Memory B cell (primary cell): Measurements from ENCODE around the gene PLGRKT.
"Not testable (repeated sequence)": the region's sequence is repeated elsewhere in the genome, so short reads cannot be mapped to it uniquely, and the experiment has no call there.

Source experiments
- ATAC-seq: fragments of 150-1000 bp; cut with Tn5 transposase; 2 replicates; pipeline ENCODE4 v1.10.0; 2021; ENCODE audit warnings: low read depth, mild to moderate bottlenecking, moderate library complexity
- DNase-seq, 2 donors: peaks; one replicate each; pipeline ENCODE4 v3.0.0; 2022; ENCODE audit warnings: low spot score in 2 of 2
- H3K27ac Mint-ChIP-seq: one replicate; pipeline ENCODE4 v1.8.0; 2022; ENCODE audit warnings: mild to moderate bottlenecking, moderate library complexity, mixed read lengths
- H3K27me3 Mint-ChIP-seq: one replicate; pipeline ENCODE4 v1.8.0; 2022; ENCODE audit warnings: mixed read lengths
- H3K36me3 Mint-ChIP-seq: one replicate; pipeline ENCODE4 v1.8.0; 2022; ENCODE audit warnings: mild to moderate bottlenecking, mixed read lengths
- H3K4me1 Mint-ChIP-seq: one replicate; pipeline ENCODE4 v1.8.0; 2022; ENCODE audit warnings: mixed read lengths
- H3K4me3 Mint-ChIP-seq: one replicate; pipeline ENCODE4 v1.8.0; 2022; ENCODE audit warnings: mild to moderate bottlenecking, moderate library complexity, mixed read lengths
- H3K9me3 Mint-ChIP-seq: one replicate; pipeline ENCODE4 v1.8.0; 2022; ENCODE audit warnings: mixed read lengths

The PLGRKT gene

DNA sequence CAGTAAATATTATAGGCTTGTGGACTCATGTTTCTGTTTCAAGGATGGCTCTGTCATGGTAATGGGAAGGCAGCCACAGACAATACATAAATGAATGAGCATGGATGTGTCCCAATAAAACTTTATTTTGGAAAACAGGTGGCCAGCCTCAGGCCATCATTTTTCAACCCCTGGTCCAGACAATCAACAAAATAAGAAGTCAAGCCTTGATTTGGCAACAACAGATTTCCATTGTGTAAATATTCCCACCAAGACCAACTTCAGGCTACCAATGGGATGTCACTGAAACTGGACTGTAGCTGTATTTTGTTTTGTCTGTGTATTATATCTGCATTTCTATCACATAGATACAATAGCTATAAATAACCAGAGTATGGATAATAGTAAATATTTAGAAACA, 77.4 kb downstream of the PLGRKT start:
- Mint-ChIP-seq H3K4me3 (no peak overlapping the region), H3K36me3 (peaks cover 24% of the 10 kb centered on the region)

DNA sequence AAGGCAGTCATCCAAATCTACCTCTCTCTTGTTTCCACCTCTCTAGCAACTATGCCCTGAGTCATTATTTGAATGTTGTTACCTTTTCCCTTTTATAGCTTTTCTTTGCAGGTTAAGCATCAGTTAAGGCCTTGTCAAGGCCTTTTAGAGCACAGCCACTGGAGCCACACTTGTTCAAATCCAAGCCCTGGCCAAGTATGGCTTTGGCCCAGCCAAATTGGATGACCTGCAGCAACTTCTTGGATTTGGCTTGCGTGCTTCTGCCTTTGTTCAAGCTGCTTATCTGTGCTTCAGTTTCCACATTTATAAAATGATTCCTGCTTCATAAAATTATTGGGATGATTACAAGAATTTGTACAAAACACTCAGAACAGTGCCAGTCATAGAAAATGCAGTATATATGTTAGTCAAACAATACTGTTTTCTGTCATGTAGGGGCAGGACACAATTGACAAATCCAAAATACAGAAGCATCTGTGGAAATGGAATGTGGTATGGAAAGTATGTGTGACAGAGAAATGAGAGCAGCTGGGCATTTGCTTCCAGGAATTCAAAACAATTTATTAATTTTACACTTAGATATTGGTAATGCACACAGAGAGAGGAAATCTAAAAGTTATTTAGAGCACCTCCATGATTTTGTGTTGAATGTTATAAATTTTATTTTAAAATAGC, 80.2 kb downstream of the PLGRKT start:
- H3K27me3 Mint-ChIP-seq = no peaks in the 10 kb centered on the region
- ATAC-seq (no peak), DNase-seq (no peak)
- H3K36me3 Mint-ChIP-seq = peaks cover 18% of the 10 kb centered on the region
- no peaks in the 10 kb centered on the region for H3K9me3 Mint-ChIP-seq
- H3K4me3 Mint-ChIP-seq = no peak overlapping the region
- H3K27ac Mint-ChIP-seq = no peak overlapping the region
- H3K4me1 Mint-ChIP-seq = peaks cover 2% of the 10 kb centered on the region

More for the DNA sequence above, 77.4 kb downstream of the PLGRKT start:
- DNase-seq (no peak), ATAC-seq (no peak)
- Mint-ChIP-seq H3K9me3 (no peaks in the 10 kb centered on the region), H3K27ac (no peak overlapping the region), H3K27me3 (no peaks in the 10 kb centered on the region), H3K4me1 (no peaks in the 10 kb centered on the region)

DNA sequence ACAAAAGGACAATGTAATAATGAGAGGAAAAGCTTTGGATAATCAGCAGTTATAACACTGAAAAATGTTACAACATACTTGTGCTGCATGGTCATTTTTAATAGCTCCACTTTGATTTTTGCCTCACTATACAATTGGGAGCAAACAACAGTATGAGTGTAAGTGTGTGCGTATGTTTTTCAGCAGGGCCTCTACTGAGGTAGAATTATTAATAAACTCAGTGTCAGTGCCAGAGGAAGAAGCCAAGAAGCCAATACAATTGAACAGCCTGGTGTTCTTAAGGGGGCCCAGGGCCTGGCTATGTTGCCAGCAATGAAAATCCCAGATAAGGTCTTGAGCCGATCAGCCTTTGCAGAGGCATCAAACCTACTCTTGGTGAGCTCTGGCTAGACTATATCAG, 81.9 kb downstream of the PLGRKT start:
- no peaks in the 10 kb centered on the region for H3K27me3 Mint-ChIP-seq
- H3K9me3 Mint-ChIP-seq = no peaks in the 10 kb centered on the region
- H3K4me1 Mint-ChIP-seq = peaks cover 4% of the 10 kb centered on the region
- H3K4me3 Mint-ChIP-seq = no peak overlapping the region
- H3K27ac Mint-ChIP-seq = no peak overlapping the region
- H3K36me3 Mint-ChIP-seq = peaks cover 14% of the 10 kb centered on the region
- DNase-seq (no peak), ATAC-seq (no peak)

DNA sequence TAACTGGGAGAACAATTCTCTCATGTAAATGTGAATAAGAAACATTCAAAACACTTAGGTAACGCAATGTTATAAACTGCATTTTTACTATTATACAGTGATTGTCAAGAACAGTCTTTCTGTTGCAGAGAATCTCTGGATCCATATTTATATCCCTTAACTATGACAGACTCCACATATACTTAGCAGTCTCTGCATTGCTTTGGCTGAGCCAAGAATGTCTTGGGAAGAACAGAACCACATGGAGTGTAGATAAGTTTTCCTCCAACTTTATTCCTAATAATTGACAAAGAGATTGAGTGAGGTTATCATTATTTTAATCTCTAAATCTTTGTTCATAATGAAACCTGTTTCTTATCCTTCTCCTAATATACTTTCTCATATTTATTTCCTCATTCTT, 82.5 kb downstream of the PLGRKT start:
- Mint-ChIP-seq H3K4me1 (peaks cover 4% of the 10 kb centered on the region), H3K27me3 (no peaks in the 10 kb centered on the region), H3K4me3 (no peak overlapping the region), H3K36me3 (peaks cover 13% of the 10 kb centered on the region), H3K9me3 (no peaks in the 10 kb centered on the region), H3K27ac (no peak overlapping the region)
- DNase-seq = no peak
- ATAC-seq = no peak

DNA sequence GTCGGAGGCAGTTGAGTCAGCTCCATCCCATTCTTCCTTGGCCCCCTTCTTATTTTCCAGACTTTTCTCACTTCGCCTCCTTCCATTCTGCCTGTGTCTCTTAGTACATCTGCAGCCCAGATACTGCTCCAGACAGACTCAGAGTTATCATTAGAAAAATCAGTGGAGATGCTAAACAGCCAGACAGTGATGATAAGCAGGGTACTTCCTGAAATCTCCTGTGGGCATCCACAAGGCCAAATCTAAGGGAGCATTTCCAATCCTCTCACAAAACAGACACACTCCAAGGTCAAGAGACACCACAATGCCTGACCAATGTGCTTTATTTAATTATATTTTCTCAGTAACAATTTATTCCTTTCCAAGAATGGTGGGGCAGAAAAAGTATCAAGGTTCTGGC, 83.5 kb downstream of the PLGRKT start:
- Mint-ChIP-seq H3K36me3 (peaks cover 15% of the 10 kb centered on the region), H3K4me1 (peaks cover 4% of the 10 kb centered on the region)

DNA sequence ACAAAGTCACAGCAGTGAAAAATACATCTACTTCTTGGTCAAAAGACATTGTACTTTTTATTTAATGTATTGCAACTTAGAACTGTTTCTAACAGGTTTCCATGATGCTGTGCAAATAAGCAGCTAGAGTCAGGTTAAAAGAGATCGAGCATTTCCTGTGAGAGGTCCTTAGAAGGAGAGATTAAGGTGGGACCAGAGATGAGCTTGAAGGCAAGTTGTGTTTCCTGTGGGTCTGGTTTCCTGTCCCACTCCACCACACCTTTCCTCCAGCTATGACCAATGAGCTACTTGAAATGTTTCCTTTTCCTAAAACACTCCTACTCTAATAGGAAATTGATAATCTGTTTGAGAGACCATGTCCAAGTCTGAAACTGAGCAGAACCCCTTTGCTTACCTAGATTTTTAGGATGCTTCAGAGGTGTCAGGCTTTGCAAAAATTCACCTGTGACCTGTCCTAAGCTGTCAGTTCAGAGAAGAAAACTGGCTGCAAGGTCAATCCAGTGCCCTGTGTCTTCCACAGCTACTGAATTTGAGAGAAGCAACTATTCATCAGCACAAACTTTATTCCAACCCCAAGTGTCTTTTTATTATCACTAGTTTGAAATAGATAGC, 85.0 kb downstream of the PLGRKT start:
- H3K4me1 Mint-ChIP-seq = peaks cover 4% of the 10 kb centered on the region
- no peak overlapping the region for H3K27ac Mint-ChIP-seq
- peaks cover 4% of the 10 kb centered on the region for H3K9me3 Mint-ChIP-seq
- DNase-seq (no peak), ATAC-seq (no peak)
- H3K27me3 Mint-ChIP-seq = no peaks in the 10 kb centered on the region
- H3K4me3 Mint-ChIP-seq = no peak overlapping the region
- peaks cover 12% of the 10 kb centered on the region for H3K36me3 Mint-ChIP-seq

More for the DNA sequence above, 83.5 kb downstream of the PLGRKT start:
- Mint-ChIP-seq H3K27ac (no peak overlapping the region), H3K4me3 (no peak overlapping the region), H3K27me3 (no peaks in the 10 kb centered on the region), H3K9me3 (peaks cover 3% of the 10 kb centered on the region)
- DNase-seq (no peak), ATAC-seq (no peak)

DNA sequence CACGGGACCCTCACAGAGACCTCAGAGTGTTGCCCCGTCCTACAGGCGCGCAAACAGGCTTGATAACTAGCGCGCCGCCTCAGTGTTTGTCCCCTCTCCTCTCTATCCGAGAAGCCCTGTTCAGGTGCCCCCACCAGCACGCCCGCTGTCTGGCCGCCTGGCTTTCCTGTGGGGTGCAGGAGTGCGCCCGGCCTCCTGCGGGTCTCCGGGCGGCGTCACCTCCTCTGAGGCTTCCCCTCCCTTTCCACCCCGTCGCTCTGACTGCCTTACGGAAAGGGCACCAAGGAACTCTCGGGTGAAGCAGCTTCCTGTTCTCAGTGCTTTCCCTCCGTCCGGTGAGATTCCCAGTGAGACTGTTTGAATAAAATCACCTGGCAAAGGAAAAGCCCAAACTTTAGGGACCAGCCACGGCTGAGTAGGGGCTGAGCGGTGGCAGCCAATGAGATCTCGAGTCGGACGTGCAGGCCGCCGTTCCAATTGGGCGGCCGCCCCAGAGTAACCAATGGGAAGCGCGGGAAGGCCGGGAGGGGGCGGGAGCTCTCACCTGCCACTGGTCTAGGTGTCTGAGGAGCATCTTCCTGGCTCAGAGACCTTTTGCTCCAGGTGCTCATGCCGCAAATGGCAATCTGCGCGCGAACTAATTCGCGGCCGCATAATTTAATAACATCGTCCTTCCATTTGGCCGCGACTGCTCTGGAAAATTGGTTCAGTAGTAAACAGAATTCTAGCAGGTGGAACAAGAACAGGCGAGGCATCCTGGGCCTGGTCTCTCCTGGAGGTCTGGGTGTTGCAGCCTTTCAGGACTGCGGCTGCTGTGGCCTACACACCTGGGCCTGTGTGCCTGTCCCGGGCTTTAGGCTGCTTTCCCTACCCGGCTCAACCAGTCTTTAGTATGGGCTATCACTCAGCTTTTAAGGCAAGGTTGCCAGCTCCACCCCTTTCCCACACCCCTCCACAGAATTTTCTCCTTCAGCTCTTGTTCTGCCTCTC, 98.4 kb downstream of the PLGRKT start, which contains the start of gene RLN1:
Gene RLN1, minus strand, starts transcription at position 885 of the 990 bp plus-strand sequence. Its CDS starts 130 bp downstream, at position 755.
- peak; percentile 98 for ATAC-seq
- not testable (repeated sequence) for H3K9me3 Mint-ChIP-seq, H3K36me3 Mint-ChIP-seq, H3K4me1 Mint-ChIP-seq, H3K27me3 Mint-ChIP-seq
- H3K4me3 Mint-ChIP-seq = peak within 1 kb of the TSS; percentile 71
- H3K27ac Mint-ChIP-seq = peak within 1 kb of the TSS; percentile 42
- DNase-seq = peak; percentile 20 to 35

DNA sequence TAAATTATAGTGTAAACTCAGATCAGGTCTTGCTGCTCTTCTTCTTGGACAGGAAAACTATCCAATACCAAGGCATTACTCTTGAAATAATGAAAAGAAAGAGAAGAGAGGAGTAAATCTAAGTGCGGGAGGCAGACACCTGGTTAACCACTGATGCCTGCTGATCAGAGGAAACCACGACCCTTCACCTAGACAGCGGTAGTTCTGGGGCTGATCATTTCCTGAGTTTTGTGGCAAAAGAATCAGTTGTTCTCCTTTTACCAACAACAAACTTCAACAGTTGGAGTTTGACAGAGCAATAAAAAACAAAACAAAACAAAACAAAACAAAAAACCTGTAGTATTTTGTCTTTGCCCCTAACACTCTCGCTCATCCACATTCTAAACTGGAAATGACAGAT, 101.0 kb downstream of the PLGRKT start:
- peak; percentile 22 for ATAC-seq
- Mint-ChIP-seq H3K27me3 (no peaks in the 10 kb centered on the region), H3K4me3 (no peak overlapping the region)

DNA sequence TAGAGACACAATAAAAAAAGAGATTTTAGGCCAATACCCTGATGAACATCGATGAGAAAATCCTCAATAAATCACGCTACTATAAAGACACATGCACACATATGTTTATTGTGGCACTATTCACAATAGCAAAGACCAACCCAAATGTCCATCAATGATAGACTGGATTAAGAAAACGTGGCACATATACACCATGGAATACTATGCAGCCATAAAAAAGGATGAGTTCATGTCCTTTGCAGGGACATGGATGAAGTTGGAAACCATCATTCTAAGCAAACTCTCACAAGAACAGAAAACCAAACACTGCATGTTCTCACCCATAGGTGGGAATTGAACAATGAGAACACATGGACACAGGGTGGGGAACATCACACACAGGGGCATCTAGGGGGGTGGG, 106.4 kb downstream of the PLGRKT start:
- H3K36me3 Mint-ChIP-seq = peaks cover 30% of the 10 kb centered on the region
- H3K9me3 Mint-ChIP-seq, DNase-seq, H3K4me1 Mint-ChIP-seq, H3K4me3 Mint-ChIP-seq, H3K27ac Mint-ChIP-seq, ATAC-seq, H3K27me3 Mint-ChIP-seq: not testable (repeated sequence)

More for the DNA sequence above, 101.0 kb downstream of the PLGRKT start:
- DNase-seq = no peak
- Mint-ChIP-seq H3K9me3 (no peaks in the 10 kb centered on the region), H3K36me3 (peaks cover 1% of the 10 kb centered on the region), H3K4me1 (peaks cover 4% of the 10 kb centered on the region), H3K27ac (no peak overlapping the region)

DNA sequence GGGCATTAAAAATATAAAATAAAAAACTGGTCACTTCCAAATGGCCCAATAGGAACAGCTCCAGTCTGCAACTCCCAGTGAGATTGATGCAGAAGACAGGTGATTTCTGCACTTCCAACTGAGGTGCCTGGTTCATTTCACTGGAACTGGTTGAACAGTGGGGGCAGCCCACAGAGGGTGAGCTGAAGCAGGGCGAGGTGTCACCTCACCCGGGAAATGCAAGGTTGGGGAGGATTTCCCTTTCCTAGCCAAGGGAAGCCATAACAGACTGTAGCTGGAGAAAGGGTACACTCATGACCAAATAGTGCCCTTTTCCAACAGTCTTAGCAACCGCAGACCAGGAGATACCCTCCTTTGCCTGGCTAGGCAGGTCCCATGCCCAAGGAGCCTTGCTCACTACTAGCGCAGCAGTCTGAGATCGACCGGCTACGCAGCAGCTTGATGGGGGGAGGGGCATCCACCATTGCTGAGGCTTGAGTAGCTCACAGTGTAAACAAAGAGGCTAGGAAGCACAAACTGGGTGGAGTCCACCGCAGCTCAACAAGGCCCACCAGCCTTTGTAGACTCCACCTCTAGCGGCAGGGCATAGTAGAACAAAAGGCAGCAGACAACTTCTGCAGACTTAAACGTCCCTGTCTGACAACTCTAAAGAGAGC, 110.7 kb downstream of the PLGRKT start:
- peaks cover 32% of the 10 kb centered on the region for H3K36me3 Mint-ChIP-seq
- DNase-seq = no peak
- no peaks in the 10 kb centered on the region for H3K4me1 Mint-ChIP-seq
- H3K4me3 Mint-ChIP-seq = no peak overlapping the region
- H3K27ac Mint-ChIP-seq = no peak overlapping the region
- no peaks in the 10 kb centered on the region for H3K27me3 Mint-ChIP-seq
- H3K9me3 Mint-ChIP-seq = no peaks in the 10 kb centered on the region
- ATAC-seq = no peak

DNA sequence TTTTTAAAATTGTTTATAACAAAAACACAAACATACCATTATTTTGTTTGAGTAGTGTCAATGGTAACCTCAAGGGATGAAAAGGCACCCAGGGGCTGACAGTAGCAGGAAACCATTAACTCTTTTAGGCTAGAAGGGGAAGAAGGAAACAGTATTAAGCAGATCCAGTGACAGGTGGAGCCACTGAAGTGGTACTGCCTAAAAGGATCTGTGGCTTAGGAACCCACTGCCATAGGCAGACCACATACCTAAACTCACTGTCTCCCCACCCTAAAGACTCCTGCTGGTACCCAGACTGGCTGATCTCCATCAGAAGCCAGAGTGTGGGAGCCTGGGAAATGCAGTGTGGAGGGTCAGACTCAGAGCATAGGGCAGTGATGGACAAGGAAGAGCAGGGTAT, 111.5 kb downstream of the PLGRKT start:
- DNase-seq (no peak), ATAC-seq (no peak)
- no peak overlapping the region for H3K27ac Mint-ChIP-seq
- peaks cover 31% of the 10 kb centered on the region for H3K36me3 Mint-ChIP-seq
- H3K9me3 Mint-ChIP-seq = no peaks in the 10 kb centered on the region
- H3K27me3 Mint-ChIP-seq = no peaks in the 10 kb centered on the region
- peaks cover 3% of the 10 kb centered on the region for H3K4me1 Mint-ChIP-seq
- H3K4me3 Mint-ChIP-seq = no peak overlapping the region

DNA sequence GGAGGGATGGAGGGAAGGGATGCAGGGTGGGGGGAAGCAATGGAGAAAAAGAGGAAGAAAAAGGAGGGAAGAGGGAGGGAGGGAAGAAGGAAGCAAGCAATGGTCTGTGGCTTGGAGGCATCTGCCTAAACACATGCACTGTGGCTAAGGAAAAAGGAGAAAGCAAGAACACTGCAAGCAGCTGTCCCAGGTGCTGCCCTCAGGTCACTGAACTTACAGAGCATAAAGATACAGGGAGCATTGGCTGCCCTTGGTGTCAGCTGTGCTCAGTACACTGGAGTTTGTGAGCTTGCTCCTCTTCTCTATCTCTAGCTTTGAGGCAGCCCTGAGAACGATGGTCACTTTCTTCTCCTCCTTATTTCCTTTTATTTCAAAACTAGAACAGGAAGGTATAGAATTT, 116.1 kb downstream of the PLGRKT start:
- not testable (repeated sequence) for H3K27me3 Mint-ChIP-seq, H3K4me1 Mint-ChIP-seq, H3K27ac Mint-ChIP-seq, ATAC-seq, DNase-seq, H3K9me3 Mint-ChIP-seq, H3K4me3 Mint-ChIP-seq
- peaks cover 11% of the 10 kb centered on the region for H3K36me3 Mint-ChIP-seq

DNA sequence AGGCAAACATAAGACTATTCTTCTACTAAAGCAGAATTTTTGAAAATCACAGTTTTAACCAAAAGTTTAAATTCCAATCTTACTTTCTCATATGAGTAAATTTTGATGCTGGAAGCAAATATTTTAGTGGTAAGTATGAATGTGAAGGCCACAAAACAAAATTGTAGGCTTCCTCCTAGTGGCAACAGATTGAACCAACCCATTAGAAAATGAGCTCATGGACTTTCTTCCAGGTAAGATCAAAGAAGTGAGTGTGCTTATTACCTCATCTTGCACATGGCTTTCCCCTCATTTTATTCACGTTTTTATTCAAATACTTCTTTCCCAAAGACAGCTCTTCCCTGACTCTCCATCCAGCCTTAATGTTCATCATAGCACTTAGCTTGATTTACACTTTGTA, 116.7 kb downstream of the PLGRKT start:
- H3K4me3 Mint-ChIP-seq = no peak overlapping the region

More for the DNA sequence above, 116.7 kb downstream of the PLGRKT start:
- Mint-ChIP-seq H3K4me1 (peaks cover 3% of the 10 kb centered on the region), H3K9me3 (peaks cover 3% of the 10 kb centered on the region), H3K36me3 (peaks cover 12% of the 10 kb centered on the region), H3K27ac (no peak overlapping the region), H3K27me3 (peaks cover 1% of the 10 kb centered on the region)
- DNase-seq (no peak), ATAC-seq (no peak)
